ENCODE results near the gene SRGAP1. TPM values are rescaled to one million over a fixed set of nuclear protein-coding genes. Genes with fewer than 3 reads are reported as not detected.
"Not testable (repeated sequence)": the region's sequence is repeated elsewhere in the genome, so short reads cannot be mapped to it uniquely, and the experiment has no call there.

The SRGAP1 gene
- polyA plus RNA-seq, 3 donors: 20.6 to 23.9 (median 23.2) TPM

- DNase-seq (ENCODE audit: extremely low read depth in 1 of 11, low read depth in 9 of 11, low spot score in 4 of 11): no peak
Observed at GRCh38 chr12:64009321-64010068, 165.0 kb downstream of the SRGAP1 start.

GRCh38 chr12:64010069-64010686 is 165.7 kb downstream of the SRGAP1 start:
- DNase-seq (ENCODE audit: extremely low read depth in 1 of 11, low read depth in 9 of 11, low spot score in 4 of 11): no peak

- DNase-seq (ENCODE audit: extremely low read depth in 1 of 11, low read depth in 9 of 11, low spot score in 4 of 11): no peak
Observed at GRCh38 chr12:64016521-64016920, 172.0 kb downstream of the SRGAP1 start.

- DNase-seq (ENCODE audit: extremely low read depth in 1 of 11, low read depth in 9 of 11, low spot score in 4 of 11): not testable (repeated sequence)
Observed at GRCh38 chr12:64018116-64018515, 173.6 kb downstream of the SRGAP1 start.

- no peak for DNase-seq (ENCODE audit: extremely low read depth in 1 of 11, low read depth in 9 of 11, low spot score in 4 of 11)
Observed at GRCh38 chr12:64018524-64018923, 174.0 kb downstream of the SRGAP1 start.

GRCh38 chr12:64019101-64019500 is 174.6 kb downstream of the SRGAP1 start:
- no peak for DNase-seq (ENCODE audit: extremely low read depth in 1 of 11, low read depth in 9 of 11, low spot score in 4 of 11)

GRCh38 chr12:64019654-64020053 is 175.2 kb downstream of the SRGAP1 start:
- DNase-seq (ENCODE audit: extremely low read depth in 1 of 11, low read depth in 9 of 11, low spot score in 4 of 11): no peak

GRCh38 chr12:64025174-64025958 is 180.9 kb downstream of the SRGAP1 start:
- no peak for DNase-seq (ENCODE audit: extremely low read depth in 1 of 11, low read depth in 9 of 11, low spot score in 4 of 11)

- DNase-seq (ENCODE audit: extremely low read depth in 1 of 11, low read depth in 9 of 11, low spot score in 4 of 11): no peak
Observed at GRCh38 chr12:64027311-64027710, 182.8 kb downstream of the SRGAP1 start.

- no peak for DNase-seq (ENCODE audit: extremely low read depth in 1 of 11, low read depth in 9 of 11, low spot score in 4 of 11)
Observed at GRCh38 chr12:64028541-64028940, 184.0 kb downstream of the SRGAP1 start.

- DNase-seq (ENCODE audit: extremely low read depth in 1 of 11, low read depth in 9 of 11, low spot score in 4 of 11): no peak
Observed at GRCh38 chr12:64029013-64029857, 184.7 kb downstream of the SRGAP1 start.

GRCh38 chr12:64030155-64030554 is 185.7 kb downstream of the SRGAP1 start:
- no peak for DNase-seq (ENCODE audit: extremely low read depth in 1 of 11, low read depth in 9 of 11, low spot score in 4 of 11)

- not testable (repeated sequence) for DNase-seq (ENCODE audit: extremely low read depth in 1 of 11, low read depth in 9 of 11, low spot score in 4 of 11)
Observed at GRCh38 chr12:64034056-64034455, 189.6 kb downstream of the SRGAP1 start.

GRCh38 chr12:64034901-64035576 is 190.5 kb downstream of the SRGAP1 start:
- no peak for DNase-seq (ENCODE audit: extremely low read depth in 1 of 11, low read depth in 9 of 11, low spot score in 4 of 11)

GRCh38 chr12:64036414-64036813 is 191.9 kb downstream of the SRGAP1 start:
- DNase-seq (ENCODE audit: extremely low read depth in 1 of 11, low read depth in 9 of 11, low spot score in 4 of 11): no peak

- peak in 1 of 11 donors; percentile 32 for DNase-seq (ENCODE audit: extremely low read depth in 1 of 11, low read depth in 9 of 11, low spot score in 4 of 11)
Observed at GRCh38 chr12:64039281-64039871, 194.9 kb downstream of the SRGAP1 start.

- DNase-seq (ENCODE audit: extremely low read depth in 1 of 11, low read depth in 9 of 11, low spot score in 4 of 11): no peak
Observed at GRCh38 chr12:64042911-64043310, 198.4 kb downstream of the SRGAP1 start.

GRCh38 chr12:64044191-64044590 is 199.7 kb downstream of the SRGAP1 start:
- peak in 3 of 11 donors; percentile 24 to 32 (median 29) for DNase-seq (ENCODE audit: extremely low read depth in 1 of 11, low read depth in 9 of 11, low spot score in 4 of 11)

Measured in renal cortex interstitium (tissue), 11 donors.